Fibroblast of the aortic adventitia (primary cell): ENCODE measurements around the gene ADAD2. TPM values are rescaled to one million over a fixed set of nuclear protein-coding genes. Genes with fewer than 3 reads are reported as not detected.

Experiments used
- DNase-seq: peaks from one replicate; pipeline ENCODE4 v3.0.0-alpha.2; 2010; ENCODE audit warnings: low read depth
- H3K4me3 ChIP-seq: 2 replicates; pipeline ENCODE4 v1.5.1; 2011; ENCODE audit warnings: low read depth, mild to moderate bottlenecking, control low read depth, low read length, moderate library complexity
- CTCF ChIP-seq: IDR thresholded peaks from 2 replicates; pipeline ENCODE4 v1.5.1; 2011; ENCODE audit warnings: mild to moderate bottlenecking, low read length, control low read depth, inconsistent platforms; ENCODE audit not compliant: insufficient read depth
- total RNA-seq: library from RNA; depleted of rRNA; stranded (reverse); fragments of >200 nt; gene quantifications from 2 replicates; pipeline ENCODE4 v1.2.3, GENCODE V29; 2012; ENCODE audit warnings: low replicate concordance

The ADAD2 gene
- total RNA-seq, 1 donor, result not detected

- DNase-seq, result peak; percentile 28
- no peak for TF ChIP-seq CTCF
- H3K4me3 ChIP-seq, result no peak overlapping the region
Observed at GRCh38 chr16:84239141-84239769, 48.3 kb downstream of the ADAD2 start.

GRCh38 chr16:84239909-84240308 is 49.0 kb downstream of the ADAD2 start, which contains the start of gene KCNG4:
KCNG4 (minus strand) TSS chr16:84240012; CDS start chr16:84237485, 2,527 bp downstream.
- no peak for DNase-seq
- no peak within 1 kb of the TSS for H3K4me3 ChIP-seq
- no peak for TF ChIP-seq CTCF

GRCh38 chr16:84240455-84240854 is 49.5 kb downstream of the ADAD2 start:
- DNase-seq, result no peak
- H3K4me3 ChIP-seq, result no peak overlapping the region
- no peak for TF ChIP-seq CTCF

- TF ChIP-seq CTCF, result no peak
- no peak overlapping the region for H3K4me3 ChIP-seq
- DNase-seq, result no peak
Observed at GRCh38 chr16:84241778-84242177, 50.8 kb downstream of the ADAD2 start.

- H3K4me3 ChIP-seq, result no peak overlapping the region
- no peak for TF ChIP-seq CTCF
- no peak for DNase-seq
Observed at GRCh38 chr16:84242839-84243238, 51.9 kb downstream of the ADAD2 start.

- DNase-seq, result no peak
- no peak for TF ChIP-seq CTCF
- no peak overlapping the region for H3K4me3 ChIP-seq
Observed at GRCh38 chr16:84243732-84244131, 52.8 kb downstream of the ADAD2 start.

GRCh38 chr16:84244728-84245127 is 53.8 kb downstream of the ADAD2 start:
- H3K4me3 ChIP-seq, result no peak overlapping the region
- TF ChIP-seq CTCF, result no peak
- no peak for DNase-seq
